Smooth muscle cell (in vitro differentiated cells): ENCODE measurements around the gene GRIA3. TPM values are rescaled to one million over a fixed set of nuclear protein-coding genes. Genes with fewer than 3 reads are reported as not detected.
"Not testable (repeated sequence)": the region's sequence is repeated elsewhere in the genome, so short reads cannot be mapped to it uniquely, and the experiment has no call there.

Experiments
- DNase-seq: peaks from one replicate; lab custom pipeline; 2025; ENCODE audit not compliant: unreplicated experiment; lab: John Stamatoyannopoulos, UW
- H2AFZ ChIP-seq: fragments of 200-600 bp; sonication (generic); 2 replicates; pipeline ENCODE4 v1.6.0; 2016; ENCODE audit warnings: antibody characterized with exemption, low read depth, mild to moderate bottlenecking
- H3F3A ChIP-seq: fragments of 200-600 bp; sonication (generic); 2 replicates; pipeline ENCODE4 v1.6.0; 2017; ENCODE audit warnings: antibody characterized with exemption, low read depth
- H3K27ac ChIP-seq: fragments of 200-600 bp; sonication (generic); 2 replicates; pipeline ENCODE4 v1.5.1; 2016; ENCODE audit warnings: low read depth, mild to moderate bottlenecking
- H3K27me3 ChIP-seq: fragments of 200-600 bp; sonication (generic); 2 replicates; pipeline ENCODE4 v1.6.1; 2016; ENCODE audit warnings: low read depth, mild to moderate bottlenecking
- H3K36me3 ChIP-seq: fragments of 200-600 bp; sonication (generic); 2 replicates; pipeline ENCODE4 v1.5.1; 2016; ENCODE audit warnings: low read depth
- H3K4me1 ChIP-seq: fragments of 200-600 bp; sonication (generic); 2 replicates; pipeline ENCODE4 v1.5.1; 2016; ENCODE audit warnings: low read depth
- H3K4me2 ChIP-seq: fragments of 200-600 bp; sonication (generic); 2 replicates; pipeline ENCODE4 v1.6.0; 2016; ENCODE audit warnings: mild to moderate bottlenecking
- H3K4me3 ChIP-seq: fragments of 200-600 bp; sonication (generic); 2 replicates; pipeline ENCODE4 v1.5.1; 2016; ENCODE audit warnings: mild to moderate bottlenecking
- H3K79me2 ChIP-seq: fragments of 200-600 bp; sonication (generic); 2 replicates; pipeline ENCODE4 v1.6.0; 2016; ENCODE audit warnings: low read depth, mild to moderate bottlenecking
- H3K9ac ChIP-seq: fragments of 200-600 bp; sonication (generic); 2 replicates; pipeline ENCODE4 v1.6.0; 2016; ENCODE audit warnings: low read depth
- H3K9me3 ChIP-seq: fragments of 200-600 bp; sonication (generic); replicated peaks from 2 replicates; pipeline ENCODE4 v1.5.1; 2016; ENCODE audit warnings: low read depth
- H4K20me1 ChIP-seq: fragments of 200-600 bp; sonication (generic); 2 replicates; pipeline ENCODE4 v1.6.0; 2016; ENCODE audit warnings: low read depth
- WGBS: methylation state at CpG from one replicate; pipeline ENCODE4 v1.1.7; 2016; ENCODE audit warnings: low lambda C conversion rate; 5-methylcytosine and 5-hydroxymethylcytosine counted together
- polyA plus RNA-seq: library from polyadenylated mRNA; unstranded; fragments of >200 nt; fragmentation: Nextera tagmentation; extraction: Ambion mirVana; gene quantifications from 2 replicates; pipeline ENCODE4 v1.2.1, GENCODE V29; 2016
- total RNA-seq: library from RNA; depleted of rRNA; stranded (reverse); fragments of >200 nt; gene quantifications from 2 replicates; pipeline ENCODE4 v1.2.3, GENCODE V29; 2014
- TF ChIP-seq, protein P1 (sequence below): fragments of 200-600 bp; sonication (generic); IDR thresholded peaks from 2 replicates; pipeline ENCODE4 v1.5.1; 2017; ENCODE audit warnings: borderline replicate concordance, mild to moderate bottlenecking, antibody characterized with exemption; ENCODE audit not compliant: insufficient read depth, poor library complexity, severe bottlenecking

The GRIA3 gene
- total and polyA plus RNA-seq, 2 experiments from 2014 or later: 7.2 to 12.7 TPM

- Histone ChIP-seq H3K27ac (no peak overlapping the region), H3K79me2 (no peaks in the 10 kb centered on the region), H2AFZ (no peak overlapping the region), H3F3A (no peaks in the 10 kb centered on the region), H4K20me1 (no peaks in the 10 kb centered on the region), H3K4me3 (no peak overlapping the region), H3K9ac (no peak overlapping the region), H3K4me2 (no peak overlapping the region), H3K9me3 (no peaks in the 10 kb centered on the region), H3K36me3 (no peaks in the 10 kb centered on the region), H3K27me3 (no peaks in the 10 kb centered on the region), H3K4me1 (no peaks in the 10 kb centered on the region)
- no peak for DNase-seq
- WGBS: 66% methylated on average over 2 of the region's 2 CpGs
- TF ChIP-seq, protein P1, sequence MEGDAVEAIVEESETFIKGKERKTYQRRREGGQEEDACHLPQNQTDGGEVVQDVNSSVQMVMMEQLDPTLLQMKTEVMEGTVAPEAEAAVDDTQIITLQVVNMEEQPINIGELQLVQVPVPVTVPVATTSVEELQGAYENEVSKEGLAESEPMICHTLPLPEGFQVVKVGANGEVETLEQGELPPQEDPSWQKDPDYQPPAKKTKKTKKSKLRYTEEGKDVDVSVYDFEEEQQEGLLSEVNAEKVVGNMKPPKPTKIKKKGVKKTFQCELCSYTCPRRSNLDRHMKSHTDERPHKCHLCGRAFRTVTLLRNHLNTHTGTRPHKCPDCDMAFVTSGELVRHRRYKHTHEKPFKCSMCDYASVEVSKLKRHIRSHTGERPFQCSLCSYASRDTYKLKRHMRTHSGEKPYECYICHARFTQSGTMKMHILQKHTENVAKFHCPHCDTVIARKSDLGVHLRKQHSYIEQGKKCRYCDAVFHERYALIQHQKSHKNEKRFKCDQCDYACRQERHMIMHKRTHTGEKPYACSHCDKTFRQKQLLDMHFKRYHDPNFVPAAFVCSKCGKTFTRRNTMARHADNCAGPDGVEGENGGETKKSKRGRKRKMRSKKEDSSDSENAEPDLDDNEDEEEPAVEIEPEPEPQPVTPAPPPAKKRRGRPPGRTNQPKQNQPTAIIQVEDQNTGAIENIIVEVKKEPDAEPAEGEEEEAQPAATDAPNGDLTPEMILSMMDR: no peak
Measured at GRCh38 chrX:123525123-123525725, 341.1 kb downstream of the GRIA3 start.

GRCh38 chrX:123530726-123531125, 346.6 kb downstream of the GRIA3 start:
- H3K36me3 ChIP-seq, H3K9ac ChIP-seq, H3K9me3 ChIP-seq, H3K4me2 ChIP-seq, H3F3A ChIP-seq, H2AFZ ChIP-seq, H4K20me1 ChIP-seq, DNase-seq, H3K27me3 ChIP-seq, H3K4me1 ChIP-seq, H3K79me2 ChIP-seq, H3K4me3 ChIP-seq, H3K27ac ChIP-seq: not testable (repeated sequence)
- 76% methylated on average over 1 of the region's 1 CpG for WGBS
